Anterior cingulate cortex (tissue), 58 donors: ENCODE measurements around the gene CTCFL.

Experiments used
- DNase-seq, 58 donors: peaks; one replicate each; lab custom pipeline; 2025; lab: John Stamatoyannopoulos, UW

CTCFL gene

GRCh38 chr20:57561356-57562279, 36.7 kb upstream of the CTCFL start:
- DNase-seq, result no peak

- DNase-seq, result no peak
These were observed 35.8 kb upstream of the CTCFL start, which contains the start of gene PCK1 for GRCh38 chr20:57560554-57561355. Gene PCK1 (plus strand): TSS chr20:57561110. CDS start chr20:57561412, 302 bp downstream.

- no peak for DNase-seq
These were observed 35.0 kb upstream of the CTCFL start for GRCh38 chr20:57559658-57560553.

GRCh38 chr20:57559289-57559634, 34.3 kb upstream of the CTCFL start:
- no peak for DNase-seq

GRCh38 chr20:57558614-57559288, 33.8 kb upstream of the CTCFL start:
- no peak for DNase-seq

GRCh38 chr20:57557926-57558613, 33.1 kb upstream of the CTCFL start:
- DNase-seq, result no peak

GRCh38 chr20:57556980-57557274, 32.0 kb upstream of the CTCFL start:
- no peak for DNase-seq

GRCh38 chr20:57555457-57556184, 30.7 kb upstream of the CTCFL start:
- DNase-seq, result no peak

- DNase-seq, result no peak
These were observed 28.6 kb upstream of the CTCFL start for GRCh38 chr20:57553376-57554018.

- DNase-seq, result no peak
These were observed 27.5 kb upstream of the CTCFL start for GRCh38 chr20:57552471-57552870.

GRCh38 chr20:57548177-57549058, 23.5 kb upstream of the CTCFL start:
- DNase-seq, result no peak

GRCh38 chr20:57546956-57547649, 22.2 kb upstream of the CTCFL start:
- no peak for DNase-seq

- no peak for DNase-seq
These were observed 21.2 kb upstream of the CTCFL start for GRCh38 chr20:57545927-57546662.

GRCh38 chr20:57544838-57545564, 20.1 kb upstream of the CTCFL start:
- DNase-seq, result no peak

- DNase-seq, result no peak
These were observed 18.8 kb upstream of the CTCFL start for GRCh38 chr20:57543754-57544153.
